ENCODE results near the gene LRMDA. TPM values are rescaled to one million over a fixed set of nuclear protein-coding genes. Genes with fewer than 3 reads are reported as not detected.

Gene LRMDA
- total and polyA plus RNA-seq, 2 donors from 2014 or later, result 23.2 to 48.6 TPM

- no peaks in the 10 kb centered on the region for H3K4me1 ChIP-seq (ENCODE audit: control insufficient read depth in 2 of 3, insufficient read depth in 2 of 3, low read depth in 1 of 3, low read length in 3 of 3)
- H3K9me3 ChIP-seq (ENCODE audit: control insufficient read depth in 2 of 3, insufficient read depth in 1 of 3, low read length in 3 of 3), result no peaks in the 10 kb centered on the region
- no peak overlapping the region for H3K27ac ChIP-seq (ENCODE audit: low read depth in 2 of 2, low read length in 2 of 2)
- H3K4me3 ChIP-seq (ENCODE audit: low read length in 3 of 3), result no peak overlapping the region
- no peak for FAIRE-seq
- no peak overlapping the region for H3K9ac ChIP-seq (ENCODE audit: low read length in 3 of 3)
- intact Hi-C loops (cut with DNase I), result no loop called here
- H3K27me3 ChIP-seq (ENCODE audit: control insufficient read depth, insufficient read depth, low read length), result no peaks in the 10 kb centered on the region
- no peaks in the 10 kb centered on the region for H3K36me3 ChIP-seq (ENCODE audit: control insufficient read depth in 2 of 3, insufficient read depth in 3 of 3, low read length in 3 of 3)
- DNase-seq, result peak in 1 of 5 donors; percentile 7
- no peak for TF ChIP-seq CTCF (IDR thresholded peaks at IDR 0.05; ENCODE audit: borderline replicate concordance, extremely low read depth, insufficient read depth)
These were observed 977.2 kb downstream of the LRMDA start for GRCh38 chr10:76408646-76409045.

GRCh38 chr10:76411729-76412435 lies 980.5 kb downstream of the LRMDA start:
- no peak for FAIRE-seq
- intact Hi-C loops (cut with DNase I), result no loop called here
- no peak for TF ChIP-seq CTCF (IDR thresholded peaks at IDR 0.05; ENCODE audit: borderline replicate concordance, extremely low read depth, insufficient read depth)
- no peaks in the 10 kb centered on the region for H3K9me3 ChIP-seq (ENCODE audit: control insufficient read depth in 2 of 3, insufficient read depth in 1 of 3, low read length in 3 of 3)
- DNase-seq, result no peak
- H3K4me1 ChIP-seq (ENCODE audit: control insufficient read depth in 2 of 3, insufficient read depth in 2 of 3, low read depth in 1 of 3, low read length in 3 of 3), result no peaks in the 10 kb centered on the region
- H3K27ac ChIP-seq (ENCODE audit: low read depth in 2 of 2, low read length in 2 of 2), result no peak overlapping the region
- H3K9ac ChIP-seq (ENCODE audit: low read length in 3 of 3), result no peak overlapping the region
- H3K4me3 ChIP-seq (ENCODE audit: low read length in 3 of 3), result no peak overlapping the region
- H3K36me3 ChIP-seq (ENCODE audit: control insufficient read depth in 2 of 3, insufficient read depth in 3 of 3, low read length in 3 of 3), result no peaks in the 10 kb centered on the region
- H3K27me3 ChIP-seq (ENCODE audit: control insufficient read depth, insufficient read depth, low read length), result no peaks in the 10 kb centered on the region

- Histone ChIP-seq H3K4me3 (ENCODE audit: low read length in 3 of 3) (no peak overlapping the region), H3K27me3 (ENCODE audit: control insufficient read depth, insufficient read depth, low read length) (no peaks in the 10 kb centered on the region), H3K9me3 (ENCODE audit: control insufficient read depth in 2 of 3, insufficient read depth in 1 of 3, low read length in 3 of 3) (no peaks in the 10 kb centered on the region), H3K27ac (ENCODE audit: low read depth in 2 of 2, low read length in 2 of 2) (no peak overlapping the region), H3K4me1 (ENCODE audit: control insufficient read depth in 2 of 3, insufficient read depth in 2 of 3, low read depth in 1 of 3, low read length in 3 of 3) (no peaks in the 10 kb centered on the region), H3K9ac (ENCODE audit: low read length in 3 of 3) (no peak overlapping the region), H3K36me3 (ENCODE audit: control insufficient read depth in 2 of 3, insufficient read depth in 3 of 3, low read length in 3 of 3) (no peaks in the 10 kb centered on the region)
- intact Hi-C loops (cut with DNase I), result no loop called here
- FAIRE-seq (no peak), DNase-seq (no peak)
- no peak for TF ChIP-seq CTCF (IDR thresholded peaks at IDR 0.05; ENCODE audit: borderline replicate concordance, extremely low read depth, insufficient read depth)
These were observed 984.1 kb downstream of the LRMDA start for GRCh38 chr10:76415554-76415953.

- intact Hi-C loops (cut with DNase I), result no loop called here
- Histone ChIP-seq H3K27me3 (ENCODE audit: control insufficient read depth, insufficient read depth, low read length) (no peaks in the 10 kb centered on the region), H3K4me1 (ENCODE audit: control insufficient read depth in 2 of 3, insufficient read depth in 2 of 3, low read depth in 1 of 3, low read length in 3 of 3) (no peaks in the 10 kb centered on the region), H3K9me3 (ENCODE audit: control insufficient read depth in 2 of 3, insufficient read depth in 1 of 3, low read length in 3 of 3) (no peaks in the 10 kb centered on the region), H3K9ac (ENCODE audit: low read length in 3 of 3) (no peak overlapping the region), H3K36me3 (ENCODE audit: control insufficient read depth in 2 of 3, insufficient read depth in 3 of 3, low read length in 3 of 3) (no peaks in the 10 kb centered on the region), H3K4me3 (ENCODE audit: low read length in 3 of 3) (no peak overlapping the region), H3K27ac (ENCODE audit: low read depth in 2 of 2, low read length in 2 of 2) (no peak overlapping the region)
- TF ChIP-seq CTCF (IDR thresholded peaks at IDR 0.05; ENCODE audit: borderline replicate concordance, extremely low read depth, insufficient read depth), result no peak
- no peak for DNase-seq
- FAIRE-seq, result no peak
These were observed 985.2 kb downstream of the LRMDA start for GRCh38 chr10:76416642-76417041.
